ENCODE results near the gene TTLL10.
A peak's percentile ranks its signal among the peaks of the same experiment; 100 is the strongest.

TTLL10 gene

DNA sequence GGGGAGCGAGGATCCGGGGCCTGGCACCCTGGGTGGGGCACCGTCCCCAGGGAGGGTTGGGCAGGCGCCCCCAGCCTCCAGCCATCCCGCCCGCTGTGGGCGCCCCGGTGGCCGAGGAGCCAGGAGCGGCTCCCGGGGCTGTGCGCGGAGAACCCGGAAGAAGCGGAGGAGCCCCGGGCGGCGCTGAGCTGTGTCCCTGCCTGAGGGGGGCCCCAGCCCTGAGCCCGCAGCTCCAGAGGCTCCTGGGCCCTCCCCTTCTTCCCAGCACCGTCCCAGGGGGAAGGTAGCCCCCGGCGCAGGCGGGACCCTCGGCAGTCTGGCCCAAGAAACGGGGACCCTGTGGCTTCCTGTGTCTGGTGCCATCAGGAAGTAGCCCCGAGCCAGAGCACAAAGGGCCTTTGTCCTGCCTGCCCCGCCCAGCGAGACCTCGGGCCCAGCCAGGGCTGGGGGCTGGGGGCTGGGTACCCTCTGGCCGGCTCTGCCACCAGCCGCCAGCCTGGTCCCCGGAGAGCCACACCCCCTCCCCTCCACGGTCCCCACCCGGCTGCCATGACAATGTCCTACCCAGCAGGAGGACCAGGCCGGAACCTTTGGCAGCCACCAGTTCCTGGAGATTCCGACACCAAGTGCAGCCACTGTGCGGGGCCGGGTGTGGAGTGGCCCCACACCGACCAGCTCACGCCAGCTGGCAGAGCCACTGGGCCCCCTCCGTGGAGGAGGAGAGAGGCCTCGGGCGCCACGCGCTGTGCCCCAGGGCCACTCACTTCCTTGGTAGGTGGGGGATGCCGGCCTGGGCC lies 15.6 kb upstream of the TTLL10 start:
- peak in 1 of 2 experiments; percentile 21 for DNase-seq

DNA sequence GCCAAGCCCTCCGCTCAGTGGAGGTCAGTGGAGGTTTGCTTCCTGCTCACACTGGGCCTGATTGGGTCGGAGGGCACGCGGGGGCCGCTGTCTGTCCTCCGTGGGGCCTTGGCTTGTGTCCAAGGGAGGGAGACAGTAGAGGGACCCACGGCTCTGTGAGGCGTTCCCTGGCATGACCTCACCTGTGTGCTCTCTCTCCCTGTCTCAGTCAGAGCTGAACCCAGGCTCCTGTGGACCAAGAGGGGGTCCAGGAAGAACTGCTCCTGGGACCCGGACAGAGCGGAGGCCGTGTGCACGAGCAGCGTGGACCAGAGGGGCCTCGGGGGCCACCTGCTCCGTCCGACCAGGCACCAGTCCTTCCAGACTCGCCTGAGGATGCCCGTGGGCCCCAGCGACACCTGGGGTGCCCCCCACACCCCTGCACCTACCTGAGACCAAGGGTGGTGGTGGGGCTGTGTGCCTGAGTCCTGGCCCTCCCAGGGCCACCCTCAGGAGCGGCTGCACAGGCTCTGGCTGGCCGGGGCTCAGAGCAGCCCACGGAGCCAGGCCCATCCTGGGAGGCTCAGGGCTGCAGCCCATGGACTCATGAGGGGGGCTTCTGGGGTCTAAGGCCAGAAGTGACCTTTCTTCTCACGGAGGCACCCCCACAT lies 13.3 kb upstream of the TTLL10 start:
- no peak for DNase-seq

DNA sequence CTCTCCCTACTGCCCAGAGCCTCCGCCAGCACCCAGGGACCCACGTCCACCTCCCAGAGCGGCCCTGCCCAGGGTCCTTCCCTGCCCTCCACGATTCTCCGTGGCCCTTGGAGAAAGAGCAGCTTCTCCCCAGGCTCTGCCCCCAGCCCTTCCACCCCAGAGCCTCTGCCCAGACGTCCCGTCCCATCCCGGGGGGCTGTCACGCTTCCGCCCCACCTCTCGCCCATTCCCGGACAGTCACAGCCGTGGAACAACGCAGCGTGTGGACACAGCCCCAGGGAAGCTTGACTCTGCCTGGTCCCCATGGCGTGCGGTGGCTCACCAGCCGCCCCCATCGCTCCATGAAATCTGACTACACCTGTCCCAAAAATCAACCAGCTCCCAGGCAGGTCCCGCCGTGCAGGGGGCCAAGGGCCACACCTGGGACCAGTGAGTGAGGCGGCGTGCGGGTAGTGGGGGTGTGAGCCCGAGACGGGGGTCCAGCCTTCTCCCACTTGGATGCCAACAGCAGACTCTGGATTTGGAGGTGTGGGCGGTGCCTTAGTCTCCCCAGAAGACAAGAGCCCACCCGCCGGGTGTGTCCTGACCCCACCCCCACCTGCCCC lies 12.5 kb upstream of the TTLL10 start:
- DNase-seq: no peak

DNA sequence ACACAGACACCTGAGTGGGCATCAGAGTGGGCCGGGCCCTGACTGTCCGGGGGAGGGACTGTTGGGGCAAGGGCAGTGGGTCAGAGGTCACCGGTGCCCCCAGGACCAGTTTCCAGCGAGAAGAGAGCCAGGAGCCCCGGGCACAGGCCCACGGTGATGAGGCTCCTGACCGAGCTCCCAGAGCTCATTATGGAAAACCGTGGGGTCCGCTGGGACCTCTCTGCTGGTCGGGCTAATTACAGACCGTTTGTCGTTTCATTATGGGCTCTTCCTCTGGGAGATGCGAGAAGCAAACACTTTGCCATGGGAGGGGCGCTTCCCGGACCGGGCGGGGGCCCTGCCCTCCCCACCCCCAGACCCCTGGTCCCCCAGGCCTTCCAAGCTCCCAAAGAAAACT lies 12.0 kb upstream of the TTLL10 start:
- peak in 1 of 2 experiments; percentile 23 for DNase-seq

DNA sequence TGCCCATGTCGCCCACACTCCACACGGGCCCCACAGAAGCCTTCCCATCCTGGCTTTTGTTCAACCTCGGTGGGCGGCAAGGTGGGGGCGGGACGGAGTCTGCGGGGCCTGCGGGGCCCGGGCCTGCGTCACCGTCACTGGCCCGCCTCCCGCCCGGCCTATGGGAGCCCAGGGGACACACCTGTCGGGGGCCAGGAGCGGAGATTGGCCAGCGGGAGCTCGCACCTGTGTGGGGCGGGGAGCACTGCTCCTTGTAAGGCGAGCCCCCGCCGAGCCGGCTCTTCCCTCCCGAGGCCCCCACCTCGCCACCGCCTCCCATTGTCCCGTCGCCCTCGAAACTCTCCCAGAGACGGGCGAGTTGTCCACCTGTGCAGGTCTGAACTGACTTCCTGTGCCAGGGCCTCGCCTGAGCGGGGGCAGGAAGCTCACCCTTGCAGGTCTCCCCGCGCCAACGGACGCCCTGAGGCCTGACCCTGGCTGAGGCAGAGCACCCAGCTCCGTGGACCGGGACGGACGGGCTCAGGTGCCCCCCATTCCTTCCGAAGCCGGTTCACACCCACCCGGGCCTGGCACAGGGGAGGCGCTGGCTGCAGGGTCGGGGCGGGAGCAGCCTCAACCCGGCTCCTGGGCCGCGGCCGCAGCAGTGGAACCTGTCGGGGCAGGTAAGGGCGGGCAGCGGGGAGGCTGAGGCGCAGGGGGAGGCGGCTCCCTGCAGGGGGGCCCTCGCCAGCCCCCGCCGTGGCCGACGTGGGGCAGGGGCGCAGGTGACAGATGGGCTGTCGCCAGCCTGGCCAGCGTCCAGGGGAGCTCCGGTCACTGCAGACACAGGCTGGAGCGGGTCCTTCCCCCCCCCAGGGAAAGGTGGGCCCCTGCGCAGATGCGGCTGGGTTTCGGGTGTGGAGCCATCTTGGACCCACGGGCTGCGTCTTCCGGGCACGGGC lies 10.8 kb upstream of the TTLL10 start:
- peak; percentile 91 to 97 for DNase-seq

DNA sequence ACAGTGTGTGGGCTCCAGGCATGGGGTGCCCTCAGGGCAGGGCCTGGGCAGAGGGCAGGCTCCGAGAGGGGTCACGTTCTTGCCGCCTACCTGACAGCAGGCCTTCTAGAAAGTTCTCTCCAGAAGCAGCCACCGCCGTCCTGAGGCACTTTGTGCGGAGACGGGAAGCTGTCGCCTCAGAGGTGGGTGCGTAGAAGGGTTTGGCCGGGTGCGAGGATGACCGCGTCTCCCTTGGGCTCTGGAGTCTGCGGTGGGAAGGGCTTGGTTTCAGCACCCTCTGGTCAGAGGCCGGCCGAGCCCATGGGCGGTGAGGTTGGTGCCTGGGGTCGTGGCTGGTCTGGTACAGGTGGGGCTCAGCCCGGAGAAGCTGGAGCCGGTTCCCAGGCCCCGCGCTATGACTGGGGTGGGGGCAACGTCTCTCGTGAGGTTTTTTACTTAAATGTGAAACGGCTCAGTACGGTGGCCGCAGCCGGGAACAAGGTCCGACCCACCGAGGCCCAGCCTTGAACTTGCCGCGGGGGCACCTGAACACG lies 10.1 kb upstream of the TTLL10 start:
- no peak for DNase-seq

DNA sequence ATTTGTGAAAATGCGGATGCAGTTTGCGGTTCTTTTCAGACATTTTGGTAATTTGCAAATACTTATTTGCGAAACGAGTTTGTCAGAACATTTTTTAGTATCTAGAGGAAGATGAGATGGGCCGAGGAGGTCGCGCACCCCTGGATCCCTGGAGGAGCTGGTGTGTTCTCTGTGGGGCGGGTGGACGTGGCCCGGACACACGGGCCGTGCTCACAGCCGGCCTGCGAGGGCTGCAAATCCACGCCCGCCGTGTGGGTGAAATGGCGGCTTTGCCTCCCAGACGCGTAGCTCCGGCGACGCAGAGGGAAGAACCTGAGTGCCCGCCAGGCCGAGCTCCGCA lies 9.3 kb upstream of the TTLL10 start:
- no peak for DNase-seq

DNA sequence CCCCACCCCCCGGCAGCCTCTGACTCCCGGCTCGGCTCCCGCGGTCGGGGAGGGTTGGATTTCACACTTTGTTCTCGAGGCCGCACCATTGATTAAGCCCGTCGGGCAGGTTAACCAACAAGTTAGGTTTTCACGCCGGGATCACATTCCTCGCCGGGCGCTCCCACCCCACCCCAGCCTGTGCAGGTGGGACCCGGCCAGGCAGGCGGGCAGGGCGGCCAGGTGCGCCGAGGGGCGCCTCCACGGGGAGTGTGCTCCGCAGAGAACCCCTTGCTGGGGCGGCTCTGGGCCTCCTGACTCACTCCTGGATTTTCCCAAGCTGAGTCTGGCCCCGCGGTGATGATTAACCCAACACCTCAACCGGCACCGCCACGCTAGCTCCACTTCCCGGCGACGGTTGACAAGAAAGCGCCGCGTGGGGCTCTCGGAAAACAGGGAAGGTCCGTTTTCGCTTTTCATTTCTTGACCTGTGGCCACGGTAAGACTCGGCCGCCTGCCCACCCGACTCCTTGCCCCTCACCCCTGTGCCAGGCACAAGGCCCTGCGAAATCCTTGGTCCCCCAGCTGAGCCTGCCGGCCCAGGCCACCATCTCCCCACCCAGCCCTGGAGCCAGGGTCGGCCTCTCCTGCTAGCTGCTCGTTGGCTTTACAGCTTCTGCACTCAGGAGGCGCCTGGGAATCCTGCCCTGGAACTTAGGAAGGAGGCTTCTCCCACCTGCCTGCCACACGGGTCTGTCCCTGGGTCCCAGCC lies 8.8 kb upstream of the TTLL10 start:
- DNase-seq: peak in 1 of 2 experiments; percentile 22

DNA sequence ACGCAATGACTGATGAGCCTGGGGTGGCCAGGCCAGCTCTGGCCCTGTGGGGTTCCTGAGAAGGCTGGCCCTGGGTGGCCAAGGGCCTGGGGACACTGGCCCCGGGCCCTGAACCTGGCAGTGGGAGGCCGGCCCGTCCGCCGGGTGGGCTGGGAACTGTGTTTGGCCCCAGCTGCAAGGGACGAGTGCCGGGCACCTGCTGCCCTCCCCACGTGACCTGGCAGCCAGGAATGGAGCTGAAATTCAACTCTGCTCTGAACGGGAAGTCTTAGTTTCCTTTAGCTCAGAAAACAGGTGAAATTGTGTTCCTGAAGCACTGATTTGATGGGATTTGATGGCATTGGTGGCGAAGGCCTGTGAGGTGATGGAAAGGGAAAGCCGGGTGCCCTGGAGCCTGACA lies 8.2 kb upstream of the TTLL10 start:
- peak in 1 of 2 experiments; percentile 21 for DNase-seq

DNA sequence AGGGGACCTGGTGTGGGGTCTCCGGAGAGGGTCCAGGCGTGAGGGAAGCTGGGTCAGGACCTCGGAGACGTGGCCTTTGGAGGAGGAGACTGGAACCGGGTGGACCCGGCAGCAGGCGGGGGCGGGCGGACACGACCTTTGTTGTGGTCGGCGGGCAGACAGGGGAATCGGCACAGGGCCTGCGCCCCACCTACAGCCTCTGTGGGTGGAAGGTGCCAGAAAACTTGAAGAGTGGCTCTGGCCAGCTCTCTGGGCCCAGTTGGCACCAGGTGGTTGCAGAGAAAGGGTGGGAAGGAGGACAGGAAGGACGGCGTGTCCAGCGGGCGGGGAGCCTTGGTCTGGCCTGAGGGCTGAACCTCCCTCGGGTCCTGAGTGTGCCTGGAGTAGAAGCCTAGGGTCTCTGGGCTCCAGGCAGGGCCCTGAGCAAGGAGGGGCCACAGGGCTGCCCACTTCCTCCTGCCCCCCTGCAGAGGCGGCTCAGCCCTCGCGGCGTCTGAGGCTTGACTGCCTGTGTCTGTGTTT lies 7.7 kb upstream of the TTLL10 start:
- DNase-seq: peak in 1 of 2 experiments; percentile 27

DNA sequence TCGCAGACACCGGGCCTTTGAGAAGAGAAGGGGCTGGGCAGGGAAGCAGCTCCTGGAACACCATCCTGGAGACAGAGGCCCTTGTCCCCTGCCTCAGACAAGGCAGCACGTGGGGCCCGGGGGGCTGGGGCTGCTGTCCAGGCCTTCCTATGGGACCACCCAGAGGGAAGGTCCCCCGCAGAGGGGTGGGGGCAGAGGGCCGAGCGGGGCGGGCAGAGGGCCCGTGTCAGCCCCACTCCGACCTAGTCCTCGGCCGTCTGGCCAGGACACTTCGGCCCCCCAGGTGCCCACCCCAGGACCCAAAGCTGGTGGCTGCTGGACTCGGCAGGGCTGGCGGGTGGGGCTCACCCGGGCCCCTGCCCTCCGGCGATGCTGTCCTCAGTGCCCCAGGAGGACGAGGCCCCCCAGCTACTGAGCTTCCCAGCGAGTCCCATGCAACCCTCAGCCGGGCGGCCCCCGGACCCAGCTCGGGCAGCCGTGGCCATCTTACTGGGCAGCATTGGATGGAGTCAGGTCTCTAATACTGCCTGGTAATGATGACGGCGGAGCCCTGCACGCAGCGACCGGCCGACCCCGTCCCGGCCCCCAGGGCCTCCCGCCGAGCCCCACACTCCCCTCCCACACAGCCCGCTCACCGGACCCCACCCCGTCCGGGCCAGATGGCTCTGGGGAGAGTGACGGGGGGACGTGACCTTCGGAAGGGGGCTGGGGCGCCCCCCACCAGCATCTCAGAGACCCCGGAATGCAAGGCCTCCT lies 6.9 kb upstream of the TTLL10 start:
- no peak for DNase-seq

DNA sequence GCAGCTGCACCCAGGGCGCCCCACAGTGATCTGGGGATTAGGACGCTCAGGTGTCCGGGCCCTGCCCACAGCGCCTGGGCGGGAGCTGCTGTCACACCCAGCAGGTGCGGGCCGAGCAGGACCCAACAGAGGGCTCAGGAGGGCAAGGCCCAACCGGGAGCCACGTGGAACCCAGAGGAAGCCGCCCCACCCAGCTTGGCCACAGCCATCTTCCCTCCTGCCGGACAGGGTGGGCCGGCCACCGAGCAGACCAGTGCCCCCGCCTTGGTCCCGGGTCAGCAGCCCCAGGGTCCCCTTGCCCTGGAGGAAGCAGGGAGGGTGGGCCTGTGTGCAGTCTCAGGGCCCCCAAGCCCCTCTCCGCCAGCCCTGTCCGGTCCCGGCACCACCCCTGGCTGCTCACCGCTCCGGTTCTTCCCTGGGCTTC lies 6.3 kb upstream of the TTLL10 start:
- DNase-seq: no peak

DNA sequence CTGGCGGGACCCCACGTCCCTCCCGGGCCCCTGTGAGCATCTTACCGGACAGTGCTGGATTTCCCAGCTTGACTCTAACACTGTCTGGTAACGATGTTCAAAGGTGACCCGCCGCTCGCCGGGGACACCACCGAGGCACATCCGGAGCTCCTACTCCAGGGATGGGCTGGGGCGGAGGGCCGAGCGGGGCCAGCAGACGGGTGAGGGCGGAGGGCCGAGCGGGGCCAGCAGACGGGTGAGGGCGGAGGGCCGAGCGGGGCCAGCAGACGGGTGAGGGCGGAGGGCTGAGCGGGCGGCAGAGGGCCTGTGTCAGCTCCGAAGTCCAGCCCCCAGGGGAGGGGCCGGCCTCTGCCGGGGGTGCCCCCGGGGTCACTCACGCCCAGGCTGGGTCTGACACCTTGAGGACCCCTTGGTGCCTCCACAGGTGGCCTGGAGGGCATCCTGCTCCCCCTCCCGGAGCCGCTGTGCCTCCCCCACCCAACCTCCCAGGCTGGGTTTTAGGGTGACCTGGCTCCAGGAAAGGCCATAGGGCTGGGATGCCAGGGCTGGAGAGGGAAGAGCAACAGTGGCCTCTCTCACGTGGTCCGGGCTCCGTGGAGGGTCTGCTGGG lies 5.7 kb upstream of the TTLL10 start:
- DNase-seq: no peak

DNA sequence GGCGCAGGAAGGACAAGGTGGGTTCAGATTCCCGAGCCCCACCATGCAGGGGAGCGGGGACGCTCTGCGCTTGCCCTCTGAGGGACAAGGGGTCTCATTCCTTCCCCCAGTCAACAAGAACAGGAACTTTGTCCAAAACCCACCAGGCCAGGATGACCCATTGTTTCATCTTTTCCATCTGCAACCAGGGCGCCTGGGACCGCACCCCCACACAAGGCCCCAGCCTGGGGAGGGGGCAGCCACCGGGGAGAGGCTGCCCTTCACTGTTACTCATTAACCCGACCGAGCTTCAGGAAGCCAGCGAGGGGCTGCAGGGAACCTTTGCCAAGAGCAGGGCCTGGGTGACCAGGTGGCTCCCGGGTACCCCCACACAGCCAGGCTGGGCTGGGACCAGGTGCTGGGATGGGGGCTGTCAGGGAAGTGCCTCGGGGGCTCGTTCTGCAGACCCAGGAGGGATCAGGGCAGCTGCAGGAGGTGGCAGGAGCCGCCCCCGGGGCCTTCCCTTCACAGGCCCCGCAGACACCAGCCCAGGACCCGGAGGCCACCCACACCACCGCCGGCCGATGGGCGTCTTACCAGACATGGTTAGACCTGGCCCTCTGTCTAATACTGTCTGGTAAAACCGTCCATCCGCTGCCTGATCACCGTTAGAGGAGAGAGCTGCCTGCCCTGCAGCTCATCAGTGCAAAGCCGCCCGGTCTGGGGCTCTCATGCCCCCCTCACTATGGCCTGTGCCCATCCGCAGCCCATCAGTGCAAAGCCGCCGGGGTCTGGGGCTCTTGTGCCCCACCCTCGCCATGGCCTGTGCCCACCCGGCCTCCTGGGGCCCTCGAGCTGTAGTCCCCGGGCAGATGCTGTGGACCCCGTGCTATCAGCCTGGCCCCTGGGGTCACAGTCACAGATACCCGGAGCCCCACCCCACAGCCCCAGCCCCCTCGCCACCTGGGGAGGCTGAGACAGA lies 4.9 kb upstream of the TTLL10 start:
- DNase-seq: no peak

DNA sequence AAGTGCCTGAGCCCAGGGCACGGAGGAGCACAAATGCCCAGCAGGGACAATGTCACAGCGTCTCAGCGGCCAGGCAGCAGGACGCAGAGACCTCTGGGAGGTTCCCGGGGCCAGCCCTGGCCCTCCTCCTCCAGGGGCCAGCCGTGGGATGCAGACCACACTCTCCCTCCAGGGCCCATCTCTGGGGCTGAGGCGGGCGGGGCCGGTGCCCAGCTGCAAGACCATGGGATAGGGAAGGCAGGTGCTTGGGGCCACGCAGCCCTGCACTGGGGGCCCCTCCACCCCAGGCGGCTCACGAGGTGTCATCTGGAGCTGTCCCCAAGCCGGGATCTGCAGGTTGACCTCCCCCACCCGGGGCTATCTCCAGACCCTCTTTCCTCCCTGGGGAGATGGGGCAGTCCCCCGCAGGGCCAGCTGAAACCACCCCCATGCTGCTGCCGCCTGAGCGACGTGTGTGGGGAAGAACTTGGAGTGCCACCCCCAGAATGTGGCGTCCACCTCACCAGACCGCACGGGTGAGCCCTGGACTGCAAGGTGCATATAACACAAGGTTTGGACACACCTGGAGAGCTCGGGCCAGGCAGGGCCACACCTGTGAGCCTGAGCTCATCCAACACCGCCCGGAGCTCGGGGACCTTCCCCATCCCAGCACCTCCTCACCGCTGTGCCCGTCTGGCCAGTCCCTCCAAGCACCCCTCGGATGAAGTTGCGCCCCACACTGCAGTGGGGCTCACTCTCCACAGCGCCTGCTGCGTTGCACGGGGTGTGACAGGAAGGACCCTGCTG lies 4.1 kb upstream of the TTLL10 start:
- DNase-seq: no peak

DNA sequence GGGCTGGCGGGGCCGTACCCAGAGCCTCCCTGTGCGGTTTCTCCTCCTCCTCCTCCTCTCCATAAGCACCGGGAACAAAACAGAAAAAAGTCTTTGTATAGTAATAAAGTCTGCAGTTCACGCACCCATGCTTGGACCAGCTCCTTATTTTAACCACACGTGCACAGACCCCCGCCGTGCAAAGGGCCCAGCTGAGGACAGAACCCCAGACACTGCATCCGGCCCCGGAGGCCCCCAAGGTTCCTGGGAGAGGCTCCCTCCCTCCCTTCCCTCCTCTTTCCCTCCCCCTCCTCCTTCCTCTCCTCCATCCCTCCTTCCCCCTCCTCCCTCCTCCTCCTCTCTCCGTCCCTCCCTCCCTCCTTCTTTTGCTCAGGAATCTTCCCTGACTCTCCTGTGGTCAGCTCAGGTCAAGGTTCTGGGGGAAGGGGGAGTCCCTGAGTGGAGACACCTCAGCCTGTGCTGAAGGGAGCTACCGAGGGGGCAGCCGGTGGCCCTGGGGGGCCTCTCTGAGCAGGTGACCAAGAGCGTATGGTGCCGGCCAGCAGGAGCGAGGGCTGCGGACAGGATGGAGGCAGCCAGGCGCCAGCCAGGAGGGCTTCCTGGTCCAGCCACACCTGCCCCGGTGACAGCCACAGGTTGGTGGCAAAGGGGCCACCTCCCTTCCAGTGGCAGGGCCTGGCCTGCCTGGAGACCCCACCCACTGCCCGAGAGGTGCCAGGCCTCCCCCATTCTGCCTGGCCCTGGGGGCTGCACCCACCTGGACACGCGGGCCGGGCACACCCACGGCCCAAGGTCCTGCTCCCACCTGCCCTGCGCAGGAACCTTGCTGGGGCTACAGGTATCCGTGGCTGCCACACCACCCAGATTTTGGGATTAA lies 3.2 kb upstream of the TTLL10 start:
- DNase-seq: no peak

DNA sequence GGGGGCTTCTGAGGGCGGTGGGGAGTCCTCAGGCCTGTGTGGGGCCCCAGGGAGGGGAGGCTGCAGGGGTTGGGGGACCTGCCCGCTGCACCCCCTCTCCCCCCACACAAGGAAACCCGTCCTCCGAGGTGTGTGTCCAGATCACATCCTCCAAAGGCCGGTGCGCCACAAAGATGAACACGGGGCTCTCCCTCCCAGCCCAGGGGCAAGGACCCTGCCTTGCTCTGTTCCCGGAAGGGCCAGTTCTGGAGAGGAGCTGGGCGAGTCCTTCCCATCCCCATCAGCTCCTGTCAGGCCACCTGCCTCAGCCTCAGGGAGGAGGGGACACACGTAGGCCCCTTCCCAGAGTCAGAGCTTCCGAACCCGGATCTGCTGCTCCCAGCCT lies 2.5 kb upstream of the TTLL10 start:
- no peak for DNase-seq
